CD4-positive, alpha-beta T cell (primary cell): Measurements from ENCODE around the gene HIGD1C. TPM values are rescaled to one million over a fixed set of nuclear protein-coding genes. Genes with fewer than 3 reads are reported as not detected.

Experiments used
- ATAC-seq: fragments of 200-7000 bp; cut with Tn5 transposase; one replicate; pipeline ENCODE4 v1.10.0; 2022; ENCODE audit warnings: mild to moderate bottlenecking; ENCODE audit not compliant: poor library complexity
- CTCF ChIA-PET: fragments of 350-600 bp; sonication (Branson Sonifier 250); formaldehyde crosslinking; loops from one replicate; lab custom pipeline; 2021; ENCODE audit warnings: antibody characterized with exemption, inconsistent platforms; lab: Charles Lee
- POLR2A ChIA-PET: fragments of 350-600 bp; sonication (Branson Sonifier 250); formaldehyde crosslinking; loops from one replicate; lab custom pipeline; 2021; ENCODE audit warnings: antibody characterized with exemption, inconsistent platforms; lab: Charles Lee
- DNase-seq, 14 experiments: peaks; one replicate each; pipeline ENCODE4 v3.0.0-alpha.2; 2013 to 2020; ENCODE audit warnings: mixed read lengths in 2 of 14
- H3K27ac ChIP-seq, 2 donors: one replicate each; pipeline versions ENCODE4 v1.5.1 to v1.7.0; 2013; ENCODE audit warnings: low read length in 2 of 2, low read depth in 1 of 2, mild to moderate bottlenecking in 1 of 2
- H3K27me3 ChIP-seq, 2 experiments: 1 replicate in 1 of 2; 2 replicates in 1 of 2; pipeline versions ENCODE4 v1.6.1 to v1.7.0; 2013; ENCODE audit warnings: low read length in 2 of 2, control low read depth in 1 of 2, mild to moderate bottlenecking in 1 of 2, moderate library complexity in 1 of 2; ENCODE audit not compliant: insufficient read depth in 2 of 2, control insufficient read depth in 1 of 2
- H3K36me3 ChIP-seq: one replicate; pipeline ENCODE4 v1.6.1; 2013; ENCODE audit warnings: low read length, control low read depth; ENCODE audit not compliant: insufficient read depth
- H3K4me1 ChIP-seq: one replicate; pipeline ENCODE4 v1.6.1; 2013; ENCODE audit warnings: low read length, control low read depth; ENCODE audit not compliant: insufficient read depth
- H3K4me3 ChIP-seq: one replicate; pipeline ENCODE4 v1.5.1; 2013; ENCODE audit warnings: mild to moderate bottlenecking, low read length, moderate library complexity
- H3K9me3 ChIP-seq, 2 experiments: 1 replicate in 1 of 2; 2 replicates in 1 of 2; pipeline versions ENCODE4 v1.6.1 to v1.7.0; 2013; ENCODE audit warnings: low read length in 2 of 2, mild to moderate bottlenecking in 2 of 2, control low read depth in 1 of 2, moderate library complexity in 1 of 2; ENCODE audit not compliant: control insufficient read depth in 1 of 2, insufficient read depth in 1 of 2
- H3K27ac Mint-ChIP-seq: one replicate; pipeline ENCODE4 v1.8.0; 2020; ENCODE audit warnings: mixed read lengths
- H3K27me3 Mint-ChIP-seq: one replicate; pipeline ENCODE4 v1.8.0; 2021; ENCODE audit warnings: mixed read lengths
- H3K36me3 Mint-ChIP-seq: one replicate; pipeline ENCODE4 v1.8.0; 2021; ENCODE audit warnings: low read depth, mixed read lengths
- H3K4me1 Mint-ChIP-seq: one replicate; pipeline ENCODE4 v1.8.0; 2021; ENCODE audit warnings: low read depth, mixed read lengths
- H3K4me3 Mint-ChIP-seq: one replicate; pipeline ENCODE4 v1.8.0; 2020; ENCODE audit warnings: mild to moderate bottlenecking, mixed read lengths
- H3K9me3 Mint-ChIP-seq: one replicate; pipeline ENCODE4 v1.8.0; 2020; ENCODE audit warnings: mixed read lengths
- intact Hi-C, 2 experiments: fragments of 100-400 bp; cut with DNase I in 1 of 2; cut with micrococcal nuclease in 1 of 2; formaldehyde crosslinking; loops; one replicate each; pipeline versions ENCODE4 v1.15.1 to v1.9.0; 2023 to 2025; cut with DNase I, micrococcal nuclease
- total RNA-seq, 174 experiments: library from RNA in 2 of 174; stranded (reverse) in 2 of 174; gene quantifications; one replicate each; pipeline ENCODE4 v1.2.3 and lab custom pipeline; 2021 to 2026
- TF ChIP-seq, protein P1 (sequence below): fragments of 200-600 bp; IDR thresholded peaks from one replicate; pipeline ENCODE4 v1.8.0; 2022; ENCODE audit warnings: antibody characterized with exemption, mild to moderate bottlenecking

HIGD1C gene
- total RNA-seq, 2 experiments from 2014 or later, result not detected

DNA sequence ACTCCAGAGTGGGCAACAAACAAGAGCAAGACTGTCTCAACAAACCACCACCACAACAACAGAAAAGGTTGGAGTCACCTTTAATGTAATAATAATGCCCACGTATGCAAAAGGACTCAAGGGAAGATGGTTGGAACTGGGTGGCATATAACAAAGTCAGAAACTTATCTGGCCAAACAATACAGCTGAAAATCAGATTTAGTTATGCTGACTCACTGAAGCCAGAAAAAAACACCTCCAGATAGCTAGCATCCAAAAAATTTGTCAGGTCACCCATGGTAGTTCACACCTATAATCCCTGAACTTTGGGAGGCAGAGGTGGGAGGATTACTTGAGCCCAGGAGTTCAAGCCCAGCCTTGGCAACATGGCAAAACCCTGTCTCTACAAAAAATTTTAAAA lies 49.5 kb downstream of the HIGD1C start:
- intact Hi-C loops, result no loop called here
- POLR2A ChIA-PET, result no interaction called here
- H3K27me3 Mint-ChIP-seq, result no peaks in the 10 kb centered on the region
- Histone ChIP-seq H3K4me1 (no peaks in the 10 kb centered on the region), H3K27ac (no peak overlapping the region), H3K36me3 (peaks cover 48% of the 10 kb centered on the region), H3K9me3 (no peaks in the 10 kb centered on the region), H3K4me3 (no peak overlapping the region), H3K27me3 (no peaks in the 10 kb centered on the region)
- H3K4me3 Mint-ChIP-seq, result no peak overlapping the region
- no peaks in the 10 kb centered on the region for H3K9me3 Mint-ChIP-seq
- ATAC-seq, result no peak
- H3K4me1 Mint-ChIP-seq, result no peaks in the 10 kb centered on the region
- no peak for DNase-seq
- peaks cover 84% of the 10 kb centered on the region for H3K36me3 Mint-ChIP-seq
- no peak overlapping the region for H3K27ac Mint-ChIP-seq
- TF ChIP-seq, protein P1, sequence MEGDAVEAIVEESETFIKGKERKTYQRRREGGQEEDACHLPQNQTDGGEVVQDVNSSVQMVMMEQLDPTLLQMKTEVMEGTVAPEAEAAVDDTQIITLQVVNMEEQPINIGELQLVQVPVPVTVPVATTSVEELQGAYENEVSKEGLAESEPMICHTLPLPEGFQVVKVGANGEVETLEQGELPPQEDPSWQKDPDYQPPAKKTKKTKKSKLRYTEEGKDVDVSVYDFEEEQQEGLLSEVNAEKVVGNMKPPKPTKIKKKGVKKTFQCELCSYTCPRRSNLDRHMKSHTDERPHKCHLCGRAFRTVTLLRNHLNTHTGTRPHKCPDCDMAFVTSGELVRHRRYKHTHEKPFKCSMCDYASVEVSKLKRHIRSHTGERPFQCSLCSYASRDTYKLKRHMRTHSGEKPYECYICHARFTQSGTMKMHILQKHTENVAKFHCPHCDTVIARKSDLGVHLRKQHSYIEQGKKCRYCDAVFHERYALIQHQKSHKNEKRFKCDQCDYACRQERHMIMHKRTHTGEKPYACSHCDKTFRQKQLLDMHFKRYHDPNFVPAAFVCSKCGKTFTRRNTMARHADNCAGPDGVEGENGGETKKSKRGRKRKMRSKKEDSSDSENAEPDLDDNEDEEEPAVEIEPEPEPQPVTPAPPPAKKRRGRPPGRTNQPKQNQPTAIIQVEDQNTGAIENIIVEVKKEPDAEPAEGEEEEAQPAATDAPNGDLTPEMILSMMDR, result no peak
- CTCF ChIA-PET, result interaction anchor here (0.6 to 0.7 kb wide), 2 partner anchors 17 to 184 kb away, joined by 3 to 5 read pairs; no protein-coding TSS in a partner anchor

GRCh38 chr12:51004504-51004903 lies 52.2 kb downstream of the HIGD1C start:
- intact Hi-C loops, result no loop called here
- peaks cover 17% of the 10 kb centered on the region for H3K4me1 Mint-ChIP-seq
- DNase-seq (no peak), ATAC-seq (no peak)
- no peaks in the 10 kb centered on the region for H3K9me3 ChIP-seq
- no peak overlapping the region for H3K4me3 Mint-ChIP-seq
- TF ChIP-seq, protein P1, result no peak
- POLR2A ChIA-PET, result no interaction called here
- no peaks in the 10 kb centered on the region for H3K27me3 Mint-ChIP-seq
- CTCF ChIA-PET, result interaction anchor here (1.0 to 1.4 kb wide), 3 partner anchors 22 to 239 kb away, joined by 3 to 5 read pairs (median 4); partner anchors contain the start of gene SLC11A2
- H3K4me1 ChIP-seq, result peaks cover 6% of the 10 kb centered on the region
- H3K27ac Mint-ChIP-seq, result no peak overlapping the region
- peaks cover 80% of the 10 kb centered on the region for H3K36me3 Mint-ChIP-seq
- H3K9me3 Mint-ChIP-seq, result no peaks in the 10 kb centered on the region
- peaks cover 52% of the 10 kb centered on the region for H3K36me3 ChIP-seq
- H3K4me3 ChIP-seq, result no peak overlapping the region
- no peaks in the 10 kb centered on the region for H3K27me3 ChIP-seq
- no peak overlapping the region for H3K27ac ChIP-seq

- H3K36me3 Mint-ChIP-seq, result peaks cover 75% of the 10 kb centered on the region
- no peak overlapping the region for H3K27ac Mint-ChIP-seq
These were observed 52.7 kb downstream of the HIGD1C start for GRCh38 chr12:51005030-51005429.

More at GRCh38 chr12:51005030-51005429, 52.7 kb downstream of the HIGD1C start:
- Histone ChIP-seq H3K27me3 (no peaks in the 10 kb centered on the region), H3K36me3 (peaks cover 49% of the 10 kb centered on the region), H3K27ac (no peak overlapping the region), H3K4me1 (peaks cover 9% of the 10 kb centered on the region), H3K9me3 (no peaks in the 10 kb centered on the region), H3K4me3 (no peak overlapping the region)
- ChIA-PET CTCF (interaction anchor here (1.4 kb wide), 1 partner anchor 240 kb away, joined by 4 read pairs; no protein-coding TSS in a partner anchor), POLR2A (no interaction called here)
- Mint-ChIP-seq H3K9me3 (no peaks in the 10 kb centered on the region), H3K4me3 (no peak overlapping the region), H3K27me3 (no peaks in the 10 kb centered on the region), H3K4me1 (peaks cover 19% of the 10 kb centered on the region)
- intact Hi-C loops, result no loop called here
- no peak for DNase-seq
- no peak for ATAC-seq
- TF ChIP-seq, protein P1, result no peak
